ENCODE data around the gene KIF4A.
"Not testable (repeated sequence)": the region's sequence is repeated elsewhere in the genome, so short reads cannot be mapped to it uniquely, and the experiment has no call there.

Gene KIF4A

GRCh38 chrX:70324326-70324725 is 34.4 kb downstream of the KIF4A start:
- no peak for DNase-seq (ENCODE audit: extremely low read depth, low read depth)
- H3K4me3 ChIP-seq (replicated peaks; ENCODE audit: low read depth, low read length): no peak overlapping the region
- TF ChIP-seq CTCF (IDR thresholded peaks at IDR 0.05; ENCODE audit: low read depth, low read length, missing control alignments): no peak

- TF ChIP-seq CTCF (IDR thresholded peaks at IDR 0.05; ENCODE audit: low read depth, low read length, missing control alignments): no peak
- DNase-seq (ENCODE audit: extremely low read depth, low read depth): no peak
Observed at GRCh38 chrX:70331161-70331560, 41.3 kb downstream of the KIF4A start.

GRCh38 chrX:70332600-70332999 is 42.7 kb downstream of the KIF4A start:
- H3K4me3 ChIP-seq (replicated peaks; ENCODE audit: low read depth, low read length): no peak overlapping the region
- no peak for DNase-seq (ENCODE audit: extremely low read depth, low read depth)
- TF ChIP-seq CTCF (IDR thresholded peaks at IDR 0.05; ENCODE audit: low read depth, low read length, missing control alignments): peak; percentile 14

More at GRCh38 chrX:70331161-70331560, 41.3 kb downstream of the KIF4A start:
- H3K4me3 ChIP-seq (replicated peaks; ENCODE audit: low read depth, low read length): no peak overlapping the region

- no peak for TF ChIP-seq CTCF (IDR thresholded peaks at IDR 0.05; ENCODE audit: low read depth, low read length, missing control alignments)
- H3K4me3 ChIP-seq (replicated peaks; ENCODE audit: low read depth, low read length): no peak overlapping the region
- DNase-seq (ENCODE audit: extremely low read depth, low read depth): no peak
Observed at GRCh38 chrX:70336767-70337166, 46.9 kb downstream of the KIF4A start.

GRCh38 chrX:70338290-70338689 is 48.4 kb downstream of the KIF4A start:
- H3K4me3 ChIP-seq (replicated peaks; ENCODE audit: low read depth, low read length): no peak overlapping the region
- DNase-seq (ENCODE audit: extremely low read depth, low read depth): no peak
- TF ChIP-seq CTCF (IDR thresholded peaks at IDR 0.05; ENCODE audit: low read depth, low read length, missing control alignments): no peak

GRCh38 chrX:70343435-70343834 is 53.5 kb downstream of the KIF4A start:
- DNase-seq (ENCODE audit: extremely low read depth, low read depth): no peak
- no peak for TF ChIP-seq CTCF (IDR thresholded peaks at IDR 0.05; ENCODE audit: low read depth, low read length, missing control alignments)
- no peak overlapping the region for H3K4me3 ChIP-seq (replicated peaks; ENCODE audit: low read depth, low read length)

- DNase-seq (ENCODE audit: extremely low read depth, low read depth): no peak
- no peak for TF ChIP-seq CTCF (IDR thresholded peaks at IDR 0.05; ENCODE audit: low read depth, low read length, missing control alignments)
- no peak overlapping the region for H3K4me3 ChIP-seq (replicated peaks; ENCODE audit: low read depth, low read length)
Observed at GRCh38 chrX:70346418-70347070, 56.6 kb downstream of the KIF4A start.

- DNase-seq (ENCODE audit: extremely low read depth, low read depth); H3K4me3 ChIP-seq (replicated peaks; ENCODE audit: low read depth, low read length): not testable (repeated sequence)
Observed at GRCh38 chrX:70348825-70349224, 58.9 kb downstream of the KIF4A start.

GRCh38 chrX:70349367-70350125 is 59.6 kb downstream of the KIF4A start:
- not testable (repeated sequence) for H3K4me3 ChIP-seq (replicated peaks; ENCODE audit: low read depth, low read length); DNase-seq (ENCODE audit: extremely low read depth, low read depth)

Measured in HFF-Myc (cell line).